ENCODE measurements around the gene CYLD. TPM values are rescaled to one million over a fixed set of nuclear protein-coding genes. Genes with fewer than 3 reads are reported as not detected.

CYLD gene
- total and polyA plus RNA-seq, 10 of the 15 experiments (the other 5 are each of a cell fraction or from before 2014, with no cell fraction given): 19.2 to 106 (median 46.1) TPM

GRCh38 chr16:50767197-50767596 lies 25.3 kb downstream of the CYLD start:
- no TSS peak for BruUV-seq (replicated peaks)
- DNase-seq (ENCODE audit: low read depth, low spot score) (no peak), ATAC-seq (no peak), FAIRE-seq (no peak)
- no peak overlapping the region for H3K4me3 ChIP-seq
- ChIA-PET CTCF (interaction anchor here (0.7 to 4.8 kb wide), 4 partner anchors 9 to 39 kb away, joined by 3 to 18 read pairs (median 4); no protein-coding TSS in a partner anchor), RAD21 (ENCODE audit: unreplicated experiment) (interaction anchor here (0.7 to 1.8 kb wide), 3 partner anchors 10 to 39 kb away, joined by 3 read pairs; partner anchors contain the start of gene CYLD), SMC1A (ENCODE audit: uncharacterized antibody, unreplicated experiment) (interaction anchor here (0.7 to 1.4 kb wide), 4 partner anchors 10 to 89 kb away, joined by 3 to 4 read pairs (median 3); no protein-coding TSS in a partner anchor), POLR2A (no interaction called here)
- 98% methylated on average over 2 of the region's 2 CpGs for WGBS (ENCODE audit: insufficient coverage, insufficient replicate concordance, low lambda C conversion rate, missing lambda C conversion rate)
- H2AFZ ChIP-seq (ENCODE audit: control insufficient read depth, low read depth, low read length): no peak overlapping the region
- H3K79me2 ChIP-seq (ENCODE audit: control insufficient read depth, insufficient read depth, low read length): peaks cover 34% of the 10 kb centered on the region
- no peak overlapping the region for H3K27ac ChIP-seq (ENCODE audit: control insufficient read depth, insufficient read depth)
- TF ChIP-seq POLR2AphosphoS2 (IDR thresholded peaks at IDR 0.05; ENCODE audit: low read depth, low read length) (no peak), NR2C1 (IDR thresholded peaks at IDR 0.05) (no peak), NR2F1 (conservative IDR thresholded peaks at IDR 0.05) (no peak), YBX1 (IDR thresholded peaks at IDR 0.05) (no peak), RELB (IDR thresholded peaks at IDR 0.05; ENCODE audit: low read depth) (no peak), RBBP5 (conservative IDR thresholded peaks at IDR 0.05) (no peak), E2F8 (IDR thresholded peaks at IDR 0.05; ENCODE audit: low read depth, partially characterized antibody) (no peak), MLLT1 (IDR thresholded peaks at IDR 0.05) (no peak)
- no peaks in the 10 kb centered on the region for H4K20me1 ChIP-seq (ENCODE audit: control insufficient read depth, insufficient read depth)
- in situ Hi-C loops (cut with MboI): no loop called here
- H3K36me3 ChIP-seq (ENCODE audit: control insufficient read depth in 2 of 2, insufficient read depth in 2 of 2, low read length in 1 of 2): peaks cover 0 to 22% of the 10 kb centered on the region in 2 experiments; a peak in 3 of 4 replicates
- H3K4me2 ChIP-seq (ENCODE audit: control insufficient read depth, insufficient read depth): no peak overlapping the region
- no peaks in the 10 kb centered on the region for H3K27me3 ChIP-seq (replicated peaks in 1 of 2; ENCODE audit: control insufficient read depth in 2 of 2, insufficient read depth in 2 of 2, low read length in 1 of 2)
- intact Hi-C loops (cut with micrococcal nuclease; ENCODE audit: unreplicated experiment): no loop called here
- H3K9ac ChIP-seq (ENCODE audit: control insufficient read depth, insufficient read depth, low read length): no peak overlapping the region
- peaks cover 24% of the 10 kb centered on the region for H3K9me3 ChIP-seq (replicated peaks; ENCODE audit: control insufficient read depth, insufficient read depth, low read length)
- no peaks in the 10 kb centered on the region for H3K4me1 ChIP-seq (ENCODE audit: control insufficient read depth, insufficient read depth, low read length)
